Measurements from ENCODE around the gene SLC12A1. TPM values are rescaled to one million over a fixed set of nuclear protein-coding genes. Genes with fewer than 3 reads are reported as not detected.

SLC12A1 gene
- total and polyA plus RNA-seq, 2 of the 8 experiments (the other 6 are each of a cell fraction or from before 2014, with no cell fraction given), result 0.63 to 1.0 TPM

GRCh38 chr15:48324949-48325348 lies 118.8 kb downstream of the SLC12A1 start:
- POLR2A ChIA-PET (ENCODE audit: partially characterized antibody), result no interaction called here
- WGBS, 2 experiments (ENCODE audit: extremely low coverage in 1 of 2, insufficient coverage in 1 of 2, insufficient read length in 1 of 2, insufficient replicate concordance in 2 of 2, low coverage in 1 of 2, low lambda C conversion rate in 2 of 2, missing lambda C conversion rate in 1 of 2), result 76% methylated on average over 5 of the region's 5 CpGs; no CpG with 5 or more reads in 1 of the 2 experiments

More at GRCh38 chr15:48324949-48325348, 118.8 kb downstream of the SLC12A1 start:
- peaks cover 0 to 15% of the 10 kb centered on the region in 2 experiments for H3K79me2 ChIP-seq (ENCODE audit: control insufficient read depth in 1 of 2, insufficient read depth in 2 of 2, low read length in 2 of 2)
- no peak overlapping the region for H3K23ac ChIP-seq (ENCODE audit: insufficient read length)
- 0 out of 7 replicates have a peak, but pooled peaks cover 0 to 3% (median 0%) of the 10 kb centered on the region in 4 experiments for H3K4me1 ChIP-seq (replicated peaks in 1 of 4; ENCODE audit: control insufficient read depth in 3 of 4, insufficient read depth in 4 of 4, low read length in 3 of 4)
- H2BK5ac ChIP-seq (ENCODE audit: low read depth, low read length), result no peak overlapping the region
- H3K14ac ChIP-seq (ENCODE audit: insufficient read length), result no peak overlapping the region
- no peak overlapping the region for H3K27ac ChIP-seq (ENCODE audit: low read depth, low read length)
- no peak overlapping the region for H3K9ac ChIP-seq (replicated peaks in 1 of 4; ENCODE audit: extremely low read depth in 1 of 4, low read depth in 3 of 4, low read length in 3 of 4)
- H4K8ac ChIP-seq (ENCODE audit: extremely low read depth, insufficient read depth, low read length), result no peak overlapping the region
- TF ChIP-seq RFX5 (IDR thresholded peaks at IDR 0.05; ENCODE audit: borderline replicate concordance, low read depth, low read length), result no peak
- TF ChIP-seq KDM4A (IDR thresholded peaks at IDR 0.05; ENCODE audit: low read depth, low read length, severe bottlenecking), result no peak
- no peak for TF ChIP-seq ATF3 (IDR thresholded peaks at IDR 0.05; ENCODE audit: insufficient read depth, low read depth, low read length)
- TF ChIP-seq TBP (IDR thresholded peaks at IDR 0.05; ENCODE audit: low read depth, low read length), result no peak
- no peak for TF ChIP-seq CHD2 (IDR thresholded peaks at IDR 0.05; ENCODE audit: low read length)
- no peak for TF ChIP-seq TCF12 (IDR thresholded peaks at IDR 0.05; ENCODE audit: low read depth, low read length)
- no peak for TF ChIP-seq RNF2 (IDR thresholded peaks at IDR 0.05; ENCODE audit: borderline replicate concordance, low read depth, low read length, missing control alignments, poor library complexity, severe bottlenecking)
- no peak for TF ChIP-seq JUND (IDR thresholded peaks at IDR 0.05; ENCODE audit: low read length)
- TF ChIP-seq SP4 (IDR thresholded peaks at IDR 0.05; ENCODE audit: low read length), result no peak
- H3K23me2 ChIP-seq (ENCODE audit: low read depth, low read length), result no peaks in the 10 kb centered on the region
- H3K4ac ChIP-seq (replicated peaks; ENCODE audit: insufficient read length, low read depth, low read length), result no peak overlapping the region
- H3K18ac ChIP-seq (ENCODE audit: extremely low read depth, low read length), result no peak overlapping the region
- H3K56ac ChIP-seq (replicated peaks; ENCODE audit: insufficient read length, low read depth, low read length), result no peak overlapping the region
- H2BK120ac ChIP-seq (replicated peaks; ENCODE audit: low read depth, low read length), result no peak overlapping the region
- no peak overlapping the region for H3K4me2 ChIP-seq (ENCODE audit: insufficient read depth in 1 of 2, low read depth in 2 of 2, low read length in 2 of 2)
- no peaks in the 10 kb centered on the region for H3K36me3 ChIP-seq (ENCODE audit: control insufficient read depth in 2 of 4, insufficient read depth in 4 of 4, low read length in 3 of 4)
- no peaks in the 10 kb centered on the region for H4K20me1 ChIP-seq (replicated peaks in 1 of 2; ENCODE audit: control insufficient read depth in 1 of 2, insufficient read depth in 2 of 2, low read length in 2 of 2)
- no peaks in the 10 kb centered on the region for H3K9me3 ChIP-seq (ENCODE audit: insufficient read depth in 2 of 2, low read depth in 1 of 2, low read length in 1 of 2)
- H3K4me3 ChIP-seq (ENCODE audit: extremely low read depth in 1 of 4, insufficient read depth in 2 of 4, low read depth in 3 of 4, low read length in 4 of 4), result no peak overlapping the region
- FAIRE-seq (no peak), DNase-seq (ENCODE audit: low read depth in 1 of 2, low spot score in 2 of 2) (no peak)
- no peak overlapping the region for H2BK12ac ChIP-seq (ENCODE audit: low read depth, low read length)
- no peak overlapping the region for H2BK15ac ChIP-seq (ENCODE audit: low read length)
- no peaks in the 10 kb centered on the region for H3K27me3 ChIP-seq (replicated peaks in 1 of 4; ENCODE audit: control insufficient read depth in 3 of 4, extremely low read depth in 1 of 4, insufficient read depth in 3 of 4, low read length in 3 of 4)
- no peak overlapping the region for H2BK20ac ChIP-seq (ENCODE audit: low read length)
- H3K79me1 ChIP-seq (ENCODE audit: low read depth, low read length), result no peaks in the 10 kb centered on the region; the same call in 1 of the 2 replicates
- CTCF ChIA-PET (ENCODE audit: partially characterized antibody), result interaction anchor here (0.8 to 4.6 kb wide), 2 partner anchors 10 to 27 kb away, joined by 3 to 23 read pairs; no protein-coding TSS in a partner anchor
- H2AFZ ChIP-seq (ENCODE audit: low read length), result no peak overlapping the region
- no peak overlapping the region for H2AK5ac ChIP-seq (ENCODE audit: low read depth, low read length)
- H4K5ac ChIP-seq (ENCODE audit: insufficient read length, low read depth, low read length), result no peak overlapping the region
- H4K91ac ChIP-seq (replicated peaks; ENCODE audit: insufficient read length, low read length), result no peak overlapping the region

Data from H1 (cell line).